PC-3 (cell line): Measurements from ENCODE around the gene CEP170. TPM values are rescaled to one million over a fixed set of nuclear protein-coding genes. Genes with fewer than 3 reads are reported as not detected.
A peak's percentile ranks its signal among the peaks of the same experiment; 100 is the strongest.

Source experiments
- ATAC-seq: fragments of 200-7000 bp; cut with Tn5 transposase; 2 replicates; pipeline ENCODE4 v1.9.1; 2020; ENCODE audit warnings: mild to moderate bottlenecking, moderate library complexity
- BruUV-seq: library from RNA; stranded (reverse); fragments of 400-500 nt; replicated peaks from 2 replicates; lab custom pipeline; 2021; lab: Mats Ljungman, UMichigan
- CTCF ChIA-PET: fragments of 300-600 bp; sonication (Branson Sonifier 250); formaldehyde crosslinking; loops from one replicate; lab custom pipeline; 2022; ENCODE audit warnings: antibody characterized with exemption; lab: Charles Lee
- POLR2A ChIA-PET: fragments of 300-600 bp; sonication (Branson Sonifier 250); formaldehyde crosslinking; loops from one replicate; lab custom pipeline; 2022; ENCODE audit warnings: antibody characterized with exemption; ENCODE audit not compliant: unreplicated experiment; lab: Charles Lee
- DNase-seq: peaks from one replicate; pipeline ENCODE4 v3.0.0-alpha.2; 2015
- H2AFZ ChIP-seq: fragments of 300-600 bp; sonication (generic); 2 replicates; pipeline ENCODE4 v1.6.0; 2016; ENCODE audit warnings: antibody characterized with exemption, low read length
- H3F3A ChIP-seq: fragments of 300-600 bp; sonication (generic); one replicate; pipeline ENCODE4 v1.6.0; 2017; ENCODE audit warnings: antibody characterized with exemption, low read length, control low read depth, mild to moderate bottlenecking; ENCODE audit not compliant: unreplicated experiment
- H3K27ac ChIP-seq: fragments of 300-600 bp; sonication (generic); 2 replicates; pipeline ENCODE4 v1.5.1; 2016; ENCODE audit warnings: mild to moderate bottlenecking, low read length
- H3K27me3 ChIP-seq: fragments of 300-600 bp; sonication (generic); 2 replicates; pipeline ENCODE4 v1.6.1; 2016; ENCODE audit warnings: low read length, mixed read lengths
- H3K36me3 ChIP-seq: fragments of 300-600 bp; sonication (generic); 2 replicates; pipeline ENCODE4 v1.6.1; 2016; ENCODE audit warnings: low read depth, mixed run types, low read length, mixed read lengths
- H3K4me1 ChIP-seq: fragments of 300-600 bp; sonication (generic); 2 replicates; pipeline ENCODE4 v1.5.1; 2016; ENCODE audit warnings: low read length; ENCODE audit not compliant: insufficient read depth
- H3K4me2 ChIP-seq: fragments of 300-600 bp; sonication (generic); 2 replicates; pipeline ENCODE4 v1.6.0; 2016; ENCODE audit warnings: low read length
- H3K4me3 ChIP-seq: fragments of 300-600 bp; sonication (generic); 2 replicates; pipeline ENCODE4 v1.5.1; 2016; ENCODE audit warnings: mild to moderate bottlenecking, low read length, mixed read lengths
- H3K79me2 ChIP-seq: fragments of 300-600 bp; sonication (generic); 2 replicates; pipeline ENCODE4 v1.6.1; 2017; ENCODE audit warnings: low read length, mixed read lengths
- H3K9ac ChIP-seq: fragments of 300-600 bp; sonication (generic); 2 replicates; pipeline ENCODE4 v1.6.0; 2016; ENCODE audit warnings: mild to moderate bottlenecking, low read length
- H3K9me2 ChIP-seq: fragments of 300-600 bp; sonication (generic); replicated peaks from 2 replicates; pipeline ENCODE4 v1.6.1; 2016; ENCODE audit warnings: mixed run types, low read length, mixed read lengths
- H3K9me3 ChIP-seq: fragments of 300-600 bp; sonication (generic); 2 replicates; pipeline ENCODE4 v1.6.1; 2016; ENCODE audit warnings: low read length, mixed read lengths
- H4K20me1 ChIP-seq: fragments of 300-600 bp; sonication (generic); 2 replicates; pipeline ENCODE4 v1.6.1; 2016; ENCODE audit warnings: low read length, mixed read lengths
- CTCF ChIP-seq: fragments of 300-600 bp; sonication (generic); conservative IDR thresholded peaks from 2 replicates; pipeline ENCODE4 v1.5.1; 2017; ENCODE audit warnings: antibody characterized with exemption, low read depth, mild to moderate bottlenecking, low read length
- EZH2 ChIP-seq: fragments of 300-600 bp; sonication (generic); IDR thresholded peaks from one replicate; pipeline ENCODE4 v1.6.1; 2017; ENCODE audit warnings: antibody characterized with exemption, mild to moderate bottlenecking, low read length; ENCODE audit not compliant: unreplicated experiment
- EZH2phosphoT487 ChIP-seq: fragments of 300-600 bp; sonication (generic); IDR thresholded peaks from 2 replicates; pipeline ENCODE4 v1.6.1; 2018; ENCODE audit warnings: mild to moderate bottlenecking, antibody characterized with exemption, low read length, borderline replicate concordance
- intact Hi-C: fragments of 100-400 bp; cut with micrococcal nuclease; formaldehyde crosslinking; loops from 2 replicates; pipeline ENCODE4 v1.9.0; 2023
- total RNA-seq: library from RNA; depleted of rRNA; stranded (reverse); fragments of >200 nt; gene quantifications from 2 replicates; pipeline ENCODE4 v1.2.3, GENCODE V29; 2014

Gene CEP170
- total RNA-seq, 1 experiment from 2014 or later = 65.3 TPM

GRCh38 chr1:243286409-243287122 is 31.5 kb upstream of the CEP170 start:
- intact Hi-C loops = loop anchor here (1.0 kb wide), 2 partner anchors 18 to 31 kb away; partner anchors contain the start of gene CEP170
- Histone ChIP-seq H3K79me2 (no peaks in the 10 kb centered on the region), H3F3A (peaks cover 17% of the 10 kb centered on the region), H3K4me3 (0 out of 2 replicates have a peak overlapping the region, but pooled peaks have one; percentile 0), H3K9ac (peak overlapping the region; percentile 28; the same call in 1 of the 2 replicates), H3K9me2 (no peaks in the 10 kb centered on the region), H3K27me3 (no peaks in the 10 kb centered on the region), H4K20me1 (no peaks in the 10 kb centered on the region), H3K27ac (peak overlapping the region; percentile 67), H3K4me2 (peak overlapping the region; percentile 42), H3K9me3 (no peaks in the 10 kb centered on the region), H2AFZ (peak overlapping the region; percentile 0; the same call in 1 of the 2 replicates), H3K4me1 (peaks cover 29% of the 10 kb centered on the region), H3K36me3 (peaks cover 28% of the 10 kb centered on the region)
- POLR2A ChIA-PET = interaction anchor here (0.6 kb wide), 1 partner anchor 30 kb away, joined by 3 read pairs; no protein-coding TSS in a partner anchor
- TF ChIP-seq EZH2 (no peak), CTCF (no peak), EZH2phosphoT487 (no peak)
- DNase-seq (peak; percentile 70), ATAC-seq (peak; percentile 64)
- CTCF ChIA-PET = interaction anchor here (0.5 to 1.2 kb wide), 2 partner anchors 31 to 459 kb away, joined by 3 to 4 read pairs; partner anchors contain the start of gene SDCCAG8
- no TSS peak for BruUV-seq

GRCh38 chr1:243281672-243282071 is 26.6 kb upstream of the CEP170 start:
- no peak overlapping the region for H2AFZ ChIP-seq

More at GRCh38 chr1:243281672-243282071, 26.6 kb upstream of the CEP170 start:
- peaks cover 33% of the 10 kb centered on the region for H3K36me3 ChIP-seq
- no peak for ATAC-seq
- no peaks in the 10 kb centered on the region for H4K20me1 ChIP-seq
- no TSS peak for BruUV-seq
- no peak for DNase-seq
- TF ChIP-seq EZH2phosphoT487 (no peak), EZH2 (no peak), CTCF (no peak)
- no peaks in the 10 kb centered on the region for H3K79me2 ChIP-seq
- POLR2A ChIA-PET = no interaction called here
- peaks cover 11% of the 10 kb centered on the region for H3K4me1 ChIP-seq
- H3K4me2 ChIP-seq = no peak overlapping the region
- CTCF ChIA-PET = no interaction called here
- H3K27me3 ChIP-seq = no peaks in the 10 kb centered on the region
- H3K27ac ChIP-seq = no peak overlapping the region
- intact Hi-C loops = no loop called here
- H3K9me2 ChIP-seq = no peaks in the 10 kb centered on the region
- no peak overlapping the region for H3K4me3 ChIP-seq
- H3K9me3 ChIP-seq = 0 out of 2 replicates have a peak, but pooled peaks cover 11% of the 10 kb centered on the region
- no peak overlapping the region for H3K9ac ChIP-seq
- H3F3A ChIP-seq = peaks cover 9% of the 10 kb centered on the region
